Nephron progenitor cell (in vitro differentiated cells): Measurements from ENCODE around the gene DBT.

Source experiments
- DNase-seq: peaks from one replicate; pipeline ENCODE4 v3.0.0; 2021
- H3K27ac Mint-ChIP-seq: 2 replicates; pipeline ENCODE4 v1.8.0; 2021; ENCODE audit warnings: mild to moderate bottlenecking, moderate library complexity, mixed read lengths
- H3K27me3 Mint-ChIP-seq: 2 replicates; pipeline ENCODE4 v1.8.0; 2021; ENCODE audit warnings: mild to moderate bottlenecking, low read depth, mixed read lengths; ENCODE audit not compliant: poor library complexity
- H3K36me3 Mint-ChIP-seq: 2 replicates; pipeline ENCODE4 v1.8.0; 2021; ENCODE audit warnings: low read depth, mixed read lengths
- H3K4me1 Mint-ChIP-seq: 2 replicates; pipeline ENCODE4 v1.8.0; 2021; ENCODE audit warnings: mixed read lengths
- H3K4me3 Mint-ChIP-seq: 2 replicates; pipeline ENCODE4 v1.8.0; 2021; ENCODE audit warnings: mild to moderate bottlenecking, moderate library complexity, mixed read lengths
- H3K9me3 Mint-ChIP-seq: 2 replicates; pipeline ENCODE4 v1.8.0; 2021; ENCODE audit warnings: mild to moderate bottlenecking, moderate library complexity, mixed read lengths
- CTCF ChIP-seq: fragments of 200-600 bp; sonication (generic); IDR thresholded peaks from 2 replicates; pipeline ENCODE4 v1.5.0; 2021; ENCODE audit warnings: antibody characterized with exemption

The DBT gene

DNA sequence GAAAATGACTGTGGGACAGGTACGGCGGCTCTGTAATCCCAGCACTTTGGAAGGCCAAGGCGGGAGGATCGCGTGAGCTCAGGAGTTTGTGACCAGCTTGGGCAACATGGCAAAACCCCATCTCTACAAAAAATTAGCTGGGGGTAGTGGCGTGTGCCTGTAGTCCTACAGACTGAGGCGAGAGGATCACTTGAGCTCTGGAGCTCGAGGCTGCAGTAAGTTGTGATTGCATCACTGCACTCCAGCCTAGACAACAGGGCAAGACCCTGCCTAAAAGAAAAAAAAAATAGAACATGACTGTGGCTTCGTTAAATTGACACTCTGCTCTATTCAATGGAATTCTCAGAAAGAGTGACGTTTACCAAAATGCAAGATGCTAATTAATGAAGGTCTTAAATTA is 3.9 kb upstream of the DBT start:
- H3K9me3 Mint-ChIP-seq: peaks cover 3% of the 10 kb centered on the region
- H3K27me3 Mint-ChIP-seq: no peaks in the 10 kb centered on the region
- no peak for TF ChIP-seq CTCF
- DNase-seq: no peak
- no peaks in the 10 kb centered on the region for H3K36me3 Mint-ChIP-seq
- H3K4me3 Mint-ChIP-seq: no peak overlapping the region
- no peak overlapping the region for H3K27ac Mint-ChIP-seq
- no peaks in the 10 kb centered on the region for H3K4me1 Mint-ChIP-seq

GRCh38 chr1:100252901-100253300 is 3.3 kb upstream of the DBT start:
- no peak overlapping the region for H3K27ac Mint-ChIP-seq

DNA sequence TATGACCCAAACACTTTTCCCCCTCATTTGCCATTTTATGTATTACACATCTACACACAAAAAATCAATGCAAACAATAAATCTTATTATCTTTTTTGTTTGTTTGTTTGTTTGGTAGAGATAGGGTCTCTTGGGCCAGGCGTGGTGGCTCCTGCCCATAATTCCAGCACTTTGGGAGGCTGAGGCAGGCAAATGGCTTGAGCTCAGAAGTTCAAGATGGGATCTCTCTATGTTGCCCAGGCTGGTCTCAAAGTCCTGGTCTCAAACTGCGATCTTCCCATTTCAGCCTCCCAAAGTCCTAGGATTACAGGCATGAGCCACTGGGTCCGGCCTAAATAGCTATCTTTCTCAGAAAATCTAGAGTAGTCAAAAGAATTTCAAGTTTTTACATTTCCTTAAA is 1.2 kb upstream of the DBT start:
- Mint-ChIP-seq H3K4me3 (no peak overlapping the region), H3K27me3 (no peaks in the 10 kb centered on the region), H3K9me3 (no peaks in the 10 kb centered on the region), H3K4me1 (peaks cover 9% of the 10 kb centered on the region), H3K27ac (no peak overlapping the region), H3K36me3 (no peaks in the 10 kb centered on the region)
- DNase-seq: no peak
- TF ChIP-seq CTCF: no peak

More at GRCh38 chr1:100252901-100253300, 3.3 kb upstream of the DBT start:
- no peaks in the 10 kb centered on the region for H3K9me3 Mint-ChIP-seq
- DNase-seq: no peak
- H3K4me3 Mint-ChIP-seq: no peak overlapping the region
- H3K36me3 Mint-ChIP-seq: no peaks in the 10 kb centered on the region
- TF ChIP-seq CTCF: no peak
- H3K27me3 Mint-ChIP-seq: no peaks in the 10 kb centered on the region
- no peaks in the 10 kb centered on the region for H3K4me1 Mint-ChIP-seq

GRCh38 chr1:100250264-100250663 is 630 bp upstream of the DBT start:
- no peak for DNase-seq
- Mint-ChIP-seq H3K9me3 (no peaks in the 10 kb centered on the region), H3K27ac (no peak overlapping the region), H3K4me3 (no peak overlapping the region), H3K27me3 (no peaks in the 10 kb centered on the region), H3K4me1 (peaks cover 9% of the 10 kb centered on the region), H3K36me3 (no peaks in the 10 kb centered on the region)
- no peak for TF ChIP-seq CTCF

DNA sequence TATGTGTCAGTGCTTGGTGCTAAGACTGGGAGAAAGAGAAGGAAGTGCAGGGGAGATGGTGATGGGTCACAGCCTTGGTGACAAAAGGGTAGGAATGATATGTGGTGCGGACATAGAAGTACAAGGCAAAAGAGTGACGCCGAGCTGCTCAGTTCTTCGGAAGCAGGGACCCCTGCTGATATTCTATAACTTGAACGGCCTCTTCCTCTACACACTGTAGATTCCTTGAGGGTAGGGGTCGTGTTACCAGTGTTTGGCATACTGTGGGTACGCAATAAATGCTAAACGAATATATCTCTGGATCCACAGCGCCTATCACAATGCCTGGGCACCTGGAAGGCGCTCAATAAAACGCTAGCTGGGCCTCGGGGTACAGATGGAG is 488 bp downstream of the DBT start:
- Mint-ChIP-seq H3K9me3 (no peaks in the 10 kb centered on the region), H3K4me1 (peaks cover 9% of the 10 kb centered on the region), H3K27me3 (no peaks in the 10 kb centered on the region), H3K36me3 (no peaks in the 10 kb centered on the region), H3K4me3 (no peak overlapping the region), H3K27ac (no peak overlapping the region)
- TF ChIP-seq CTCF: no peak
- no peak for DNase-seq

GRCh38 chr1:100246738-100247137 is 2.9 kb downstream of the DBT start:
- DNase-seq: no peak
- peak overlapping the region; percentile 45 for H3K27ac Mint-ChIP-seq
- no peaks in the 10 kb centered on the region for H3K27me3 Mint-ChIP-seq
- peaks cover 9% of the 10 kb centered on the region for H3K4me1 Mint-ChIP-seq
- H3K4me3 Mint-ChIP-seq: peak overlapping the region; percentile 16
- H3K9me3 Mint-ChIP-seq: no peaks in the 10 kb centered on the region
- TF ChIP-seq CTCF: no peak
- H3K36me3 Mint-ChIP-seq: peaks cover 4% of the 10 kb centered on the region
